CD14-positive monocyte (primary cell): Measurements from ENCODE around the gene DYNC1LI2. TPM values are rescaled to one million over a fixed set of nuclear protein-coding genes. Genes with fewer than 3 reads are reported as not detected.
A peak's percentile ranks its signal among the peaks of the same experiment; 100 is the strongest.

ENCODE experiments used
- DNase-seq, 3 donors: peaks; one replicate each; pipeline ENCODE4 v3.0.0-alpha.2; 2011 to 2022
- H2AFZ ChIP-seq: 2 replicates; pipeline ENCODE4 v1.6.0; 2012; ENCODE audit warnings: mild to moderate bottlenecking, low read depth, low read length, inconsistent platforms; ENCODE audit not compliant: insufficient read depth, poor library complexity, severe bottlenecking
- H3K27ac ChIP-seq, 2 donors: 1 replicate in 1 of 2; 2 replicates in 1 of 2; pipeline ENCODE4 v1.5.1; 2012 to 2013; ENCODE audit warnings: low read length in 2 of 2, control low read depth in 1 of 2, inconsistent platforms in 1 of 2, low read depth in 1 of 2, mild to moderate bottlenecking in 1 of 2
- H3K27me3 ChIP-seq, 2 donors: one replicate each; pipeline versions ENCODE4 v1.6.0 to v1.6.1; 2011 to 2013; ENCODE audit warnings: low read length in 2 of 2; ENCODE audit not compliant: control insufficient read depth in 2 of 2, insufficient read depth in 2 of 2
- H3K36me3 ChIP-seq, 2 donors: replicated peaks in 1 of 2; 1 replicate in 1 of 2; 2 replicates in 1 of 2; pipeline versions ENCODE4 v1.5.1 to v1.6.1; 2012 to 2013; ENCODE audit warnings: low read length in 2 of 2, control low read depth in 1 of 2, inconsistent platforms in 1 of 2, mild to moderate bottlenecking in 1 of 2; ENCODE audit not compliant: insufficient read depth in 2 of 2, control insufficient read depth in 1 of 2
- H3K4me1 ChIP-seq, 2 donors: 1 replicate in 1 of 2; 2 replicates in 1 of 2; pipeline versions ENCODE4 v1.5.1 to v1.6.1; 2012 to 2013; ENCODE audit warnings: low read length in 2 of 2, control low read depth in 1 of 2, inconsistent platforms in 1 of 2, mild to moderate bottlenecking in 1 of 2, moderate library complexity in 1 of 2; ENCODE audit not compliant: insufficient read depth in 2 of 2, control insufficient read depth in 1 of 2
- H3K4me2 ChIP-seq: replicated peaks from 2 replicates; pipeline ENCODE3; 2012; ENCODE audit warnings: low read length, moderate library complexity, mild to moderate bottlenecking; ENCODE audit not compliant: poor library complexity, severe bottlenecking; ENCODE audit errors: extremely low read depth
- H3K4me3 ChIP-seq, 3 experiments: fragments of 200-600 bp in 1 of 3; sonication (generic) in 1 of 3; replicated peaks in 1 of 3; 1 replicate in 2 of 3; 2 replicates in 1 of 3; pipeline ENCODE4 v1.5.1; 2011 to 2013; ENCODE audit warnings: low read length in 3 of 3, mild to moderate bottlenecking in 3 of 3, control low read depth in 2 of 3, low read depth in 2 of 3, inconsistent platforms in 1 of 3, moderate library complexity in 1 of 3
- H3K79me2 ChIP-seq: 2 replicates; pipeline ENCODE4 v1.6.0; 2012; ENCODE audit warnings: mild to moderate bottlenecking, control low read depth, inconsistent platforms, low read length, moderate library complexity; ENCODE audit not compliant: insufficient read depth
- H3K9ac ChIP-seq: 2 replicates; pipeline ENCODE4 v1.6.0; 2017; ENCODE audit warnings: low read length, mild to moderate bottlenecking; ENCODE audit not compliant: insufficient read depth, poor library complexity, severe bottlenecking
- H3K9me3 ChIP-seq, 2 donors: replicated peaks in 1 of 2; 1 replicate in 1 of 2; 2 replicates in 1 of 2; pipeline versions ENCODE4 v1.5.1 to v1.6.1; 2012 to 2013; ENCODE audit warnings: low read length in 2 of 2, control low read depth in 1 of 2; ENCODE audit not compliant: control insufficient read depth in 1 of 2, insufficient read depth in 1 of 2
- H4K20me1 ChIP-seq: 2 replicates; pipeline ENCODE4 v1.6.0; 2012; ENCODE audit warnings: mild to moderate bottlenecking, low read length, control low read depth, moderate library complexity; ENCODE audit not compliant: insufficient read depth
- H3K27ac Mint-ChIP-seq, 7 donors: one replicate each; pipeline ENCODE4 v1.8.0; 2020; ENCODE audit warnings: mild to moderate bottlenecking in 7 of 7, mixed read lengths in 7 of 7, moderate library complexity in 6 of 7, inconsistent platforms in 2 of 7
- H3K27me3 Mint-ChIP-seq, 3 donors: one replicate each; pipeline ENCODE4 v1.8.0; 2021 to 2022; ENCODE audit warnings: low read depth in 3 of 3, mild to moderate bottlenecking in 3 of 3, mixed read lengths in 3 of 3, moderate library complexity in 3 of 3, inconsistent platforms in 1 of 3
- H3K36me3 Mint-ChIP-seq, 2 donors: one replicate each; pipeline ENCODE4 v1.8.0; 2020; ENCODE audit warnings: mixed read lengths in 2 of 2, inconsistent platforms in 1 of 2, mild to moderate bottlenecking in 1 of 2
- H3K4me1 Mint-ChIP-seq: one replicate; pipeline ENCODE4 v1.8.0; 2020; ENCODE audit warnings: mild to moderate bottlenecking, mixed read lengths
- H3K4me3 Mint-ChIP-seq, 2 donors: one replicate each; pipeline ENCODE4 v1.8.0; 2020; ENCODE audit warnings: mild to moderate bottlenecking in 2 of 2, mixed read lengths in 2 of 2, moderate library complexity in 1 of 2
- H3K9me3 Mint-ChIP-seq, 7 donors: one replicate each; pipeline ENCODE4 v1.8.0; 2020 to 2022; ENCODE audit warnings: mixed read lengths in 7 of 7, mild to moderate bottlenecking in 6 of 7, moderate library complexity in 6 of 7, inconsistent platforms in 2 of 7
- CTCF ChIP-seq: fragments of 200-600 bp; IDR thresholded peaks from one replicate; pipeline ENCODE4 v1.8.0; 2022; ENCODE audit warnings: antibody characterized with exemption, mild to moderate bottlenecking
- WGBS: methylation state at CpG from one replicate; pipeline ENCODE4 v1.1.5; 2013; ENCODE audit warnings: missing lambda C conversion rate; ENCODE audit not compliant: insufficient coverage; 5-methylcytosine and 5-hydroxymethylcytosine counted together
- intact Hi-C, 2 donors: fragments of 100-400 bp; cut with micrococcal nuclease; formaldehyde crosslinking; loops; one replicate each; pipeline versions ENCODE4 v1.15.0 to v1.15.1; 2023
- polyA plus RNA-seq, 3 donors: library from polyadenylated mRNA; depleted of rRNA in 1 of 3; unstranded in 2 of 3; stranded (reverse) in 1 of 3; fragments of 300-500 nt in 2 of 3; fragments of >200 nt in 1 of 3; fragmentation: Illumina TruSeq in 2 of 3; gene quantifications; 1 replicate in 2 of 3; 2 replicates in 1 of 3; pipeline ENCODE4 v1.2.3, GENCODE V29; 2012 to 2021

The DYNC1LI2 gene
- polyA plus RNA-seq, 3 donors = 14.9 to 125 (median 23.9) TPM

GRCh38 chr16:66691234-66691633 is 60.2 kb downstream of the DYNC1LI2 start:
- peak overlapping the region in 2 of 7 donors; percentile 6 to 33 for H3K27ac Mint-ChIP-seq
- H3K4me2 ChIP-seq = no peak overlapping the region

GRCh38 chr16:66690106-66690847 is 61.1 kb downstream of the DYNC1LI2 start:
- Histone ChIP-seq H3K4me3 (no peak overlapping the region), H3K4me2 (no peak overlapping the region), H3K9ac (no peak overlapping the region), H2AFZ (no peak overlapping the region), H4K20me1 (peaks cover 48% of the 10 kb centered on the region), H3K36me3 (no peaks in the 10 kb centered on the region), H3K27ac (no peak overlapping the region), H3K79me2 (peaks cover 97% of the 10 kb centered on the region), H3K9me3 (no peaks in the 10 kb centered on the region), H3K4me1 (peaks cover 28 to 34% of the 10 kb centered on the region in 2 donors), H3K27me3 (no peaks in the 10 kb centered on the region)
- Mint-ChIP-seq H3K9me3 (peaks cover 0 to 5% (median 0%) of the 10 kb centered on the region in 7 donors), H3K27me3 (no peaks in the 10 kb centered on the region), H3K27ac (no peak overlapping the region), H3K4me1 (peaks cover 42% of the 10 kb centered on the region), H3K4me3 (no peak overlapping the region), H3K36me3 (peaks cover 9 to 24% of the 10 kb centered on the region in 2 donors)
- DNase-seq = no peak
- no peak for TF ChIP-seq CTCF
- 93% methylated on average over 6 of the region's 7 CpGs for WGBS
- intact Hi-C loops = loop anchor here in 1 of 2 donors (10.0 kb wide), 1 partner anchor 555 kb away; the partner anchor contains the start of genes FHOD1 and SLC9A5

More at GRCh38 chr16:66691234-66691633, 60.2 kb downstream of the DYNC1LI2 start:
- H3K27me3 Mint-ChIP-seq = no peaks in the 10 kb centered on the region
- H3K4me3 Mint-ChIP-seq = no peak overlapping the region
- H3K36me3 ChIP-seq = no peaks in the 10 kb centered on the region
- peaks cover 44% of the 10 kb centered on the region for H3K4me1 Mint-ChIP-seq
- no peak overlapping the region for H2AFZ ChIP-seq
- H3K79me2 ChIP-seq = peaks cover 98% of the 10 kb centered on the region
- intact Hi-C loops = loop anchor here in 1 of 2 donors (10.0 kb wide), 1 partner anchor 554 kb away; the partner anchor contains the start of genes FHOD1 and SLC9A5
- no peak for DNase-seq
- no peaks in the 10 kb centered on the region for H3K9me3 ChIP-seq
- H3K9me3 Mint-ChIP-seq = peaks cover 0 to 5% (median 0%) of the 10 kb centered on the region in 7 donors
- no peak overlapping the region for H3K27ac ChIP-seq
- H3K4me1 ChIP-seq = peaks cover 35 to 43% of the 10 kb centered on the region in 2 donors
- no peak overlapping the region for H3K4me3 ChIP-seq
- H3K27me3 ChIP-seq = no peaks in the 10 kb centered on the region
- no peak for TF ChIP-seq CTCF
- H3K36me3 Mint-ChIP-seq = peaks cover 9 to 20% of the 10 kb centered on the region in 2 donors
- peaks cover 52% of the 10 kb centered on the region for H4K20me1 ChIP-seq
- H3K9ac ChIP-seq = no peak overlapping the region
- no CpG with 5 or more reads among the region's 6 CpGs for WGBS
